ENCODE data around the gene ZNF81.

ZNF81 gene

GRCh38 chrX:47958761-47959342 is 122.2 kb downstream of the ZNF81 start:
- TF ChIP-seq SIN3A (IDR thresholded peaks at IDR 0.05; ENCODE audit: borderline replicate concordance, insufficient read depth, low read length) (no peak), POLR2AphosphoS5 (IDR thresholded peaks at IDR 0.05; ENCODE audit: low read depth, low read length) (no peak), REST (IDR thresholded peaks at IDR 0.05; ENCODE audit: insufficient read depth in 1 of 2, low read depth in 2 of 2, low read length in 2 of 2) (no peak), TAF1 (IDR thresholded peaks at IDR 0.05; ENCODE audit: borderline replicate concordance, insufficient read depth, low read length) (no peak), FOXP2 (optimal IDR thresholded peaks at IDR 0.05; ENCODE audit: borderline replicate concordance, extremely low read depth, extremely low read length, insufficient read depth) (no peak)

- TF ChIP-seq REST (IDR thresholded peaks at IDR 0.05; ENCODE audit: insufficient read depth in 1 of 2, low read depth in 2 of 2, low read length in 2 of 2) (no peak), FOXP2 (optimal IDR thresholded peaks at IDR 0.05; ENCODE audit: borderline replicate concordance, extremely low read depth, extremely low read length, insufficient read depth) (no peak), POLR2AphosphoS5 (IDR thresholded peaks at IDR 0.05; ENCODE audit: low read depth, low read length) (no peak)
These were observed 123.7 kb downstream of the ZNF81 start for GRCh38 chrX:47960406-47960805.

All from PFSK-1 (cell line).